Liver (tissue), 9 donors: ENCODE data around the gene MAST2. TPM values are rescaled to one million over a fixed set of nuclear protein-coding genes. Genes with fewer than 3 reads are reported as not detected.

Experiments
- DNase-seq: peaks from one replicate; pipeline ENCODE4 v3.0.0-alpha.2; 2017; ENCODE audit warnings: low spot score
- H3K27ac ChIP-seq, 2 donors: one replicate each; pipeline ENCODE4 v1.7.0; 2013; ENCODE audit warnings: inconsistent platforms in 2 of 2, low read length in 2 of 2, control low read depth in 1 of 2, low read depth in 1 of 2, mild to moderate bottlenecking in 1 of 2
- H3K27me3 ChIP-seq, 4 donors: one replicate each; pipeline versions ENCODE4 v1.6.1 to v1.7.0; 2013; ENCODE audit warnings: low read length in 3 of 4, inconsistent platforms in 1 of 4, mild to moderate bottlenecking in 1 of 4, moderate library complexity in 1 of 4; ENCODE audit not compliant: control insufficient read depth in 4 of 4, insufficient read depth in 4 of 4
- H3K36me3 ChIP-seq, 4 donors: one replicate each; pipeline versions ENCODE4 v1.6.1 to v1.7.0; 2013; ENCODE audit warnings: low read length in 3 of 4, mild to moderate bottlenecking in 3 of 4, low read depth in 1 of 4, moderate library complexity in 1 of 4; ENCODE audit not compliant: control insufficient read depth in 4 of 4, insufficient read depth in 3 of 4
- H3K4me1 ChIP-seq, 4 donors: one replicate each; pipeline versions ENCODE4 v1.6.1 to v1.7.0; 2013; ENCODE audit warnings: low read length in 3 of 4, mild to moderate bottlenecking in 3 of 4, moderate library complexity in 1 of 4; ENCODE audit not compliant: control insufficient read depth in 4 of 4, insufficient read depth in 4 of 4
- H3K4me3 ChIP-seq, 3 donors: one replicate each; pipeline versions ENCODE4 v1.6.1 to v1.7.0; 2013; ENCODE audit warnings: low read length in 3 of 3, control low read depth in 1 of 3, low read depth in 1 of 3, mild to moderate bottlenecking in 1 of 3
- H3K9ac ChIP-seq, 2 donors: one replicate each; pipeline ENCODE4 v1.7.0; 2013; ENCODE audit warnings: low read length in 2 of 2, mild to moderate bottlenecking in 2 of 2, moderate library complexity in 2 of 2, control low read depth in 1 of 2, low read depth in 1 of 2
- H3K9me3 ChIP-seq, 4 donors: one replicate each; pipeline versions ENCODE4 v1.6.1 to v1.7.0; 2013; ENCODE audit warnings: low read length in 3 of 4; ENCODE audit not compliant: control insufficient read depth in 4 of 4
- EGR1 ChIP-seq, 2 donors: IDR thresholded peaks; 2 replicates each; pipeline ENCODE4 v1.6.1; 2016 to 2018; ENCODE audit warnings: antibody characterized with exemption in 2 of 2, low read depth in 2 of 2
- FOXA1 ChIP-seq: IDR thresholded peaks from 2 replicates; pipeline ENCODE4 v1.6.1; 2016; ENCODE audit warnings: antibody characterized with exemption
- FOXA2 ChIP-seq: IDR thresholded peaks from 2 replicates; pipeline ENCODE4 v1.6.1; 2016; ENCODE audit warnings: antibody characterized with exemption
- GABPA ChIP-seq, 2 donors: IDR thresholded peaks in 1 of 2; conservative IDR thresholded peaks in 1 of 2; 2 replicates each; pipeline ENCODE4 v1.6.1; 2016; ENCODE audit warnings: antibody characterized with exemption in 2 of 2, mild to moderate bottlenecking in 1 of 2, moderate library complexity in 1 of 2
- HNF4A ChIP-seq, 2 donors: conservative IDR thresholded peaks; 2 replicates each; pipeline ENCODE4 v1.6.1; 2016; ENCODE audit warnings: antibody characterized with exemption in 2 of 2, mild to moderate bottlenecking in 2 of 2
- HNF4G ChIP-seq: IDR thresholded peaks from 2 replicates; pipeline ENCODE4 v1.6.1; 2016; ENCODE audit warnings: antibody characterized with exemption
- JUND ChIP-seq, 2 donors: IDR thresholded peaks; 2 replicates each; pipeline ENCODE4 v1.6.1; 2016; ENCODE audit warnings: antibody characterized with exemption in 2 of 2
- NR2F2 ChIP-seq: IDR thresholded peaks from 2 replicates; pipeline ENCODE4 v1.6.1; 2016; ENCODE audit warnings: antibody characterized with exemption
- RAD21 ChIP-seq, 2 donors: IDR thresholded peaks; 2 replicates each; pipeline ENCODE4 v1.6.1; 2016; ENCODE audit warnings: antibody characterized with exemption in 2 of 2, mild to moderate bottlenecking in 2 of 2
- RXRA ChIP-seq, 2 donors: IDR thresholded peaks; 2 replicates each; pipeline ENCODE4 v1.6.1; 2017 to 2018; ENCODE audit warnings: antibody characterized with exemption in 2 of 2, mild to moderate bottlenecking in 1 of 2
- SP1 ChIP-seq: IDR thresholded peaks from 2 replicates; pipeline ENCODE4 v1.6.1; 2018; ENCODE audit warnings: antibody characterized with exemption, mild to moderate bottlenecking
- WGBS: extraction: QIAGEN DNeasy Blood & Tissue Kit; methylation state at CpG from one replicate; pipeline ENCODE4 v1.1.7; 2013; 5-methylcytosine and 5-hydroxymethylcytosine counted together
- polyA plus RNA-seq, 2 donors: library from polyadenylated mRNA; stranded (reverse) in 1 of 2; unstranded in 1 of 2; fragments of 200-250 nt in 1 of 2; fragments of >200 nt in 1 of 2; fragmentation: Nextera tagmentation in 1 of 2; extraction: Ambion mirVana in 1 of 2; gene quantifications; one replicate each; pipeline versions ENCODE4 v1.2.1 to v1.2.3, GENCODE V29; 2013 to 2015
- total RNA-seq, 2 donors: library from RNA; depleted of rRNA; stranded (reverse); fragments of >200 nt; gene quantifications; one replicate each; pipeline ENCODE4 v1.2.3, GENCODE V29; 2014
- TF ChIP-seq, protein P1 (sequence below): IDR thresholded peaks from 2 replicates; pipeline ENCODE4 v1.6.1; 2016; ENCODE audit warnings: antibody characterized with exemption
- TF ChIP-seq, protein P2 (sequence below): fragments of 150-350 bp; IDR thresholded peaks from 2 replicates; pipeline ENCODE4 v1.5.1; 2017; ENCODE audit warnings: improper control_type of control experiment, low read depth, low read length; ENCODE audit not compliant: missing input control
- TF ChIP-seq, protein P3 (sequence below): IDR thresholded peaks from 2 replicates; pipeline ENCODE4 v1.6.1; 2016; ENCODE audit warnings: antibody characterized with exemption, mild to moderate bottlenecking
- donor health status: healthy.
- donor health status: healthy.
- donor health status: healthy.
- donor health status: healthy.
- donor health status: healthy.

The MAST2 gene
- total and polyA plus RNA-seq, 4 donors, result 4.8 to 9.6 (median 5.7) TPM

DNA sequence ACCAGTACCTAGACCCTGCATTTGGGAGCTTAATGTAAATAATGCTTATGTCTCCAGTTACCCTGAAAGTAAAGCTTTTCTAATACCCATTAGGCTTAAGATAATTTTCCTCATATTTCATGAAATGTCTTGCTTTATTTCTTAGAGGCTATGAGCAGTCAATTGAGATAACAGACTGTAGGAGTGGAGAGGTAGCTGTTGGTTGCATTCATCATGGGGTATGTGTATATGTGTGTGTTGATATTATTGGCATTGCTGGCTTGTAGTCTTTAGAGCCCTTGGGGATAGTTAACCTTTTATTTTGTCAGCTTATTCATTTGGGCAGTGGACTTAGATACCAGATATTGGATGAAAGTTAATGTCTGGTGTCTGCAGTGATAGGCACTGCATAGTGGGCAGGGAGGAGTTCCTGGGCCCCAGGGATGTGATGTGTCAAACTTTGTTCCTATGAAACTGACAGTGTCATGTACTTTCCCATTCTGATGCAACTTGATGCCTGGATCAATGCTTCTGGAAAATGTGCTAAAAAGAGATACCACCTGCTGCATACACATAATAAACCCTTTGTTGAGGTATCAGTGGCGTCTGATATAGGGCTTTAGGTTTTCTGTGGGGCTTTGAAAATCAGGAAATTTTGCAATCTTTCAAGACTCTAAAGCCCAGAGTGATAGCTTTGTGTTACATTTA lies 83.9 kb downstream of the MAST2 start:
- no peak overlapping the region for H3K9ac ChIP-seq
- TF ChIP-seq SP1 (peak; percentile 16), EGR1 (IDR thresholded peaks at IDR 0.05; ENCODE audit: low read depth in 2 of 2) (no peak), NR2F2 (no peak), FOXA1 (no peak), RAD21 (IDR thresholded peaks at IDR 0.05) (peak in 1 of 2 donors; percentile 17), FOXA2 (no peak), HNF4A (conservative IDR thresholded peaks at IDR 0.05) (peak; percentile 1 to 38), RXRA (IDR thresholded peaks at IDR 0.05) (no peak), GABPA (IDR thresholded peaks at IDR 0.05 in 1 of 2, conservative IDR thresholded peaks at IDR 0.05 in 1 of 2) (no peak)
- TF ChIP-seq, protein P1, sequence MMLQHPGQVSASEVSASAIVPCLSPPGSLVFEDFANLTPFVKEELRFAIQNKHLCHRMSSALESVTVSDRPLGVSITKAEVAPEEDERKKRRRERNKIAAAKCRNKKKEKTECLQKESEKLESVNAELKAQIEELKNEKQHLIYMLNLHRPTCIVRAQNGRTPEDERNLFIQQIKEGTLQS, result peak; percentile 34
- TF ChIP-seq, protein P2, sequence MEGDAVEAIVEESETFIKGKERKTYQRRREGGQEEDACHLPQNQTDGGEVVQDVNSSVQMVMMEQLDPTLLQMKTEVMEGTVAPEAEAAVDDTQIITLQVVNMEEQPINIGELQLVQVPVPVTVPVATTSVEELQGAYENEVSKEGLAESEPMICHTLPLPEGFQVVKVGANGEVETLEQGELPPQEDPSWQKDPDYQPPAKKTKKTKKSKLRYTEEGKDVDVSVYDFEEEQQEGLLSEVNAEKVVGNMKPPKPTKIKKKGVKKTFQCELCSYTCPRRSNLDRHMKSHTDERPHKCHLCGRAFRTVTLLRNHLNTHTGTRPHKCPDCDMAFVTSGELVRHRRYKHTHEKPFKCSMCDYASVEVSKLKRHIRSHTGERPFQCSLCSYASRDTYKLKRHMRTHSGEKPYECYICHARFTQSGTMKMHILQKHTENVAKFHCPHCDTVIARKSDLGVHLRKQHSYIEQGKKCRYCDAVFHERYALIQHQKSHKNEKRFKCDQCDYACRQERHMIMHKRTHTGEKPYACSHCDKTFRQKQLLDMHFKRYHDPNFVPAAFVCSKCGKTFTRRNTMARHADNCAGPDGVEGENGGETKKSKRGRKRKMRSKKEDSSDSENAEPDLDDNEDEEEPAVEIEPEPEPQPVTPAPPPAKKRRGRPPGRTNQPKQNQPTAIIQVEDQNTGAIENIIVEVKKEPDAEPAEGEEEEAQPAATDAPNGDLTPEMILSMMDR, result no peak
- TF ChIP-seq, protein P3, sequence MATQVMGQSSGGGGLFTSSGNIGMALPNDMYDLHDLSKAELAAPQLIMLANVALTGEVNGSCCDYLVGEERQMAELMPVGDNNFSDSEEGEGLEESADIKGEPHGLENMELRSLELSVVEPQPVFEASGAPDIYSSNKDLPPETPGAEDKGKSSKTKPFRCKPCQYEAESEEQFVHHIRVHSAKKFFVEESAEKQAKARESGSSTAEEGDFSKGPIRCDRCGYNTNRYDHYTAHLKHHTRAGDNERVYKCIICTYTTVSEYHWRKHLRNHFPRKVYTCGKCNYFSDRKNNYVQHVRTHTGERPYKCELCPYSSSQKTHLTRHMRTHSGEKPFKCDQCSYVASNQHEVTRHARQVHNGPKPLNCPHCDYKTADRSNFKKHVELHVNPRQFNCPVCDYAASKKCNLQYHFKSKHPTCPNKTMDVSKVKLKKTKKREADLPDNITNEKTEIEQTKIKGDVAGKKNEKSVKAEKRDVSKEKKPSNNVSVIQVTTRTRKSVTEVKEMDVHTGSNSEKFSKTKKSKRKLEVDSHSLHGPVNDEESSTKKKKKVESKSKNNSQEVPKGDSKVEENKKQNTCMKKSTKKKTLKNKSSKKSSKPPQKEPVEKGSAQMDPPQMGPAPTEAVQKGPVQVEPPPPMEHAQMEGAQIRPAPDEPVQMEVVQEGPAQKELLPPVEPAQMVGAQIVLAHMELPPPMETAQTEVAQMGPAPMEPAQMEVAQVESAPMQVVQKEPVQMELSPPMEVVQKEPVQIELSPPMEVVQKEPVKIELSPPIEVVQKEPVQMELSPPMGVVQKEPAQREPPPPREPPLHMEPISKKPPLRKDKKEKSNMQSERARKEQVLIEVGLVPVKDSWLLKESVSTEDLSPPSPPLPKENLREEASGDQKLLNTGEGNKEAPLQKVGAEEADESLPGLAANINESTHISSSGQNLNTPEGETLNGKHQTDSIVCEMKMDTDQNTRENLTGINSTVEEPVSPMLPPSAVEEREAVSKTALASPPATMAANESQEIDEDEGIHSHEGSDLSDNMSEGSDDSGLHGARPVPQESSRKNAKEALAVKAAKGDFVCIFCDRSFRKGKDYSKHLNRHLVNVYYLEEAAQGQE, result no peak

DNA sequence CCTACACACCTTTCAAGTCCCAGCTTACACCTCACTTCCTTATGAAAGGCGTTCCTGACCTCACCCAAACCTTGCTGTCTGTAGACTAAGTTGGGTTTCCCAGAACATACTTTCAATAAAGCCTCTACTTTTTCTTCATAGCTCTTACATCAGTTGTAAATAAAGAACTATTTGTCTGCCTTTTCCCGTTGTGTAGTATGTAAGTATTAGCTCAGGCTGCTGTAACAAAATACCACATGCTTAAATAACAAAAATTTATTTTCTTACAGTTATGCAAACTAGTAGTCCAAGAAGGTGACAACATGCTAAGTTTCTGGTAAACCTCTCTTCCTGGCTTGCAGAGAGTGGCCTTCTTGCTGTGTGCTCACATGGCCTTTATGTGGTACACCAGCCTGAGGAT lies 86.7 kb downstream of the MAST2 start:
- H3K27me3 ChIP-seq, result no peaks in the 10 kb centered on the region
- no peak overlapping the region for H3K27ac ChIP-seq
- peaks cover 0 to 10% (median 1%) of the 10 kb centered on the region in 4 donors for H3K4me1 ChIP-seq
- H3K9me3 ChIP-seq, result no peaks in the 10 kb centered on the region
- WGBS, result 97% methylated on average over 2 of the region's 2 CpGs
- no peak for DNase-seq
- no peak overlapping the region for H3K9ac ChIP-seq
- H3K4me3 ChIP-seq, result no peak overlapping the region
- no peaks in the 10 kb centered on the region for H3K36me3 ChIP-seq
- TF ChIP-seq NR2F2 (no peak), FOXA2 (no peak), EGR1 (IDR thresholded peaks at IDR 0.05; ENCODE audit: low read depth in 2 of 2) (no peak), FOXA1 (no peak), HNF4G (no peak), GABPA (IDR thresholded peaks at IDR 0.05 in 1 of 2, conservative IDR thresholded peaks at IDR 0.05 in 1 of 2) (no peak), RXRA (IDR thresholded peaks at IDR 0.05) (no peak), JUND (IDR thresholded peaks at IDR 0.05) (no peak)
- TF ChIP-seq, protein P3, result no peak

More for the DNA sequence above, 83.9 kb downstream of the MAST2 start:
- no peaks in the 10 kb centered on the region for H3K9me3 ChIP-seq
- WGBS, result 91% methylated on average over 1 of the region's 1 CpG
- H3K4me3 ChIP-seq, result no peak overlapping the region
- no peak overlapping the region for H3K27ac ChIP-seq
- no peaks in the 10 kb centered on the region for H3K27me3 ChIP-seq
- H3K36me3 ChIP-seq, result no peaks in the 10 kb centered on the region
- H3K4me1 ChIP-seq, result peaks cover 0 to 10% (median 1%) of the 10 kb centered on the region in 4 donors
- no peak for DNase-seq
